Measurements from ENCODE around the gene THSD7A.

The THSD7A gene

DNA sequence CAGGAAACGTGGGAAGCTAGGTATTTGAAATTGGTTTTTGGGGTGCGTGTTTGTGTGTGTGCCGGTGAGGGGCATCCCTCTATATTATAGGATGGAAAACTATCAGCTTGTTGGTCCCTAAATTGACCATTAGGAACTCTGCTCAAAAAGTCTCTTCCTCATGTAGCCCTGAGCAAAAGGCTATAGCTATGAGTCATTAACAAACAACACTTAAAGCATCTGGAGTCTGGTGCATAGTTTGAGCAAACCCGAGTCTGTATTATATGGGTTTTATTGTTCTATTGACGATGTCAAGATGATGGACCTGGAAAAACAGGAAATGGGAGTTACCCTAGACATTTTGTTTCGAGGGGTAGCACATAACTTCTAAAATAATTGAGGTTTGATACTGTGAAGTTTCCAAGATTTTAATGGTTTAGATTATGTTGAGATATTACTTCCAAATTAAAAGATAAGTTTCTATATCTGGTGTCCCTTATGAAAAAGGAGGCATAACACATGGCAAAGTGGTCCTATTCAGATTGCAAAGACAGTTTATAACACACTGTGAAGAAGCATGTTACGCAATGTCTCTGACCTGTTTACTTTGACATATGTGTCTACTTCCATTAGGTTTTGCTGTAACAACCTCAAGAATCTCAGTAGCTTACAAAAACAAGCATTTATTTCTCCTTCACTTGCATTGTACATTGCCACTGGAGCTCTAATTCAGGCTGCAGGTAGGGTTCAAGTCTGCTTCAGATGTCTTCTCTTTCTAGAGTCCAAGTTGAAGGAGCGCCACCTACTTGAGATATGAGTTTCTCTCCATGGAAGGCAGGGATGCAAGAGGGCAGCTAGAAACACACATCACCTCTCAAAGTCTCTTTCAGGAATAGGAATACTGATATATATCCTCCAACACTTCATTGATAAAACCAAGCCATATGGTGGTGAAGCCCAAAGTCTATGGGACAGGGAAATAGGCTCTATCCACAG, 500.6 kb downstream of the THSD7A start:
- DNase-seq, result no peak

DNA sequence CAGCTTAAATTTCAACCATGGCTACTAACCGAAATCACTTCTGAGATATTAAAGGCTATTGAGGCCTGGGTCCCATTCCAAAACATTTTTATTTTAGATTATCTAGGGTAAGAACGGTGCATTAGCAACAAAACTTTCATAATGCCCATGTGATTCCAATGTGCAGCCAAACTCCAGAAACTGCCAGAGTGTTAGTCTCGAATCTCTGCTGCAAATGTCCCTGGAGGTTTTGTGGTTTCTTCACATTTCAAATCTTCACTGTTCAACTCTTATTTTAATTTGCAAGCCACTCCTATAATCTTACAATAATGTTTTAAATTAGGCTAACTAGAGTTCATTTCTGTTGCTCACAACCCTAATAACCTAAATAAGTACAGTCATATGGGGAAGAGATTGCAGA, 501.3 kb downstream of the THSD7A start:
- no peak for DNase-seq

DNA sequence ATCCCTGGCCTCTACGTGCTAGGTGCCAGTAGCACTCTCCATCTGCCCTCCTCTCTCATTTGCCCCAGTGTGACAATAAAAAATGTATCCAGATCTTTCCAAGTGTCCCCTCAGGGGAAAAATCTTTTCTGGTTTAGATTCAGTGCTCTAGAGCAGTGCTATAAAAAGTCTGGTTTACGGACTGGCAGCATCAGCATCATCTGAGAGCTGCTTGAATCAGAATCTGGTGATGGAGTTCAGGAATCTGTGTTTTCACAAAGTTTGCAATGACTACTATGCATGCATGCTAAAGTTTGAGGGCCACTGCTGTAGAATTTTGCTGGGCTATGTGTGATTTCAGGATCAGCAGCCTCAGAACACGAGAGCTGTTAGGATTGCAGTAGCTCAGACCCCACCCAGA, 501.8 kb downstream of the THSD7A start:
- DNase-seq, result no peak

DNA sequence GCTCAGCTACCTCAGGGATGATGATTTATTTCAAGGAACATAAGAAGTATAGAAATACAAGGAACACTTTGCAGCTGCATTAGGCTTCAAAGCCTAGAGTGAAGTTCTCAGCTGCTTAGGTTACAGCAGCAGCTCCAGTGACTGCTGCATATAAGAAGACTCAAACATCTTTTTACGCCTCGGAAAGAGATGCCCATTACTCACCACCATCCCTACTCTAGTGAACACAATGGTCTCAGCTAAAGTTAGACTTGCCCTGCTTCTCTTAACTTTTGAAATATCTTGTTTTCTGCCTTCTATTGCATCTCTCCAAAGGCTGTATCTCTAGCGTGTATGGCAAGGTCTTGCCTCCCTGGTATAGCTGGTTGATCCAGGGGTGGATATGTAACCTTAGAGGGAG, 502.4 kb downstream of the THSD7A start:
- no peak for DNase-seq

DNA sequence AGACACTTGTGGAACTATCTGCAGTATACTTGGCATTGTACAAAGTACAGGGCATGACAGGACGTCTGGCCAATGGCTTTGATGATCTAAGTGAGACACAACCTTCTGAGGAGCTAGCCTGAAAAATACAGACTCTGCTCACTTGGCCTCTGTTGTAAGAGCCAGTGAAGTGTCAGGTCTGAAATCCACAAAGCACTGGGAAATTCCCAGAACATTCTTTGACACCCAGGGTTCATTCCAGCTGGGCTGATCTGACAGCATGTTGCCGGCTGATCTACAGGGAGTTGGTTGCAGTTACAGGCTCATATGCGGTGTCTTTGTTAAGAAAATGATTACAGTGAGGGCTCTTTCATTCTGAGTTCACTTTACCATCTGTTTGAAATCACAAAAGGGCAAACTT, 503.7 kb downstream of the THSD7A start:
- DNase-seq, result no peak

DNA sequence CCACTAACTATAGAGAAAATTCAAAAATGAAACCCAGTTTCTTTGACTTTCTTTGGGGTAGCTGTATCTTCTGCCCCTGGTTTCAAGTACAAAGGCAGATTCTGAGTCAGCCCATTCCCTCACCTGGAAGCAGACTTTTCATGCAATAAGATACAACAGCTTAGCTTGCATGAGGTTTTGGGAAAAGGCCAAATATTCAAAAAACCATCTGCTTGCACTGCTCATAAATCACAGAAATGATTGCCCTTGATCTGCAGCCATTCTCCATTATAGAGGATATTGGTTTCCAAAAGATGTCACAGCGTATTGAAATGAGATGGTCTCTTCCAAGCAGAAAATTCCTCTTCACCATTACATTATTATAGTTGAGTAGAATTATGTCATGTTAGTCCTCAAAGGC, 504.4 kb downstream of the THSD7A start:
- DNase-seq, result peak in 1 of 14 donors; percentile 74
